Lung (tissue), 12 donors: ENCODE data around the gene ANXA5. TPM values are rescaled to one million over a fixed set of nuclear protein-coding genes. Genes with fewer than 3 reads are reported as not detected.

ENCODE experiments used
- ATAC-seq: fragments of 200-7000 bp; cut with Tn5 transposase; one replicate; pipeline ENCODE4 v1.9.1; 2020; ENCODE audit warnings: moderate number of reproducible peaks; ENCODE audit not compliant: insufficient read depth, low FRiP score
- DNase-seq, 3 donors: peaks; one replicate each; pipeline ENCODE4 v3.0.0-alpha.2; 2013 to 2017
- H3K27ac ChIP-seq, 2 donors: one replicate each; pipeline ENCODE4 v1.5.1; 2013; ENCODE audit warnings: mild to moderate bottlenecking in 2 of 2, moderate library complexity in 2 of 2, control low read depth in 1 of 2, inconsistent platforms in 1 of 2, low read depth in 1 of 2, low read length in 1 of 2
- H3K27me3 ChIP-seq, 3 donors: one replicate each; pipeline ENCODE4 v1.5.1; 2013; ENCODE audit warnings: low read length in 2 of 3; ENCODE audit not compliant: control insufficient read depth in 3 of 3, insufficient read depth in 3 of 3
- H3K36me3 ChIP-seq, 4 donors: one replicate each; pipeline ENCODE4 v1.5.1; 2013; ENCODE audit warnings: low read length in 4 of 4, mild to moderate bottlenecking in 1 of 4, moderate library complexity in 1 of 4; ENCODE audit not compliant: control insufficient read depth in 4 of 4, insufficient read depth in 4 of 4
- H3K4me1 ChIP-seq, 5 donors: one replicate each; pipeline ENCODE4 v1.5.1; 2013; ENCODE audit warnings: low read length in 5 of 5, mild to moderate bottlenecking in 2 of 5, moderate library complexity in 1 of 5; ENCODE audit not compliant: control insufficient read depth in 5 of 5, insufficient read depth in 5 of 5
- H3K4me3 ChIP-seq: one replicate; pipeline ENCODE4 v1.5.1; 2013; ENCODE audit warnings: mild to moderate bottlenecking, control low read depth, moderate library complexity
- H3K9ac ChIP-seq, 2 donors: one replicate each; pipeline ENCODE4 v1.5.1; 2013; ENCODE audit warnings: low read length in 2 of 2, control low read depth in 1 of 2; ENCODE audit not compliant: insufficient read depth in 1 of 2
- H3K9me3 ChIP-seq, 4 donors: one replicate each; pipeline ENCODE4 v1.5.1; 2013; ENCODE audit warnings: low read length in 3 of 4, mild to moderate bottlenecking in 1 of 4, moderate library complexity in 1 of 4; ENCODE audit not compliant: control insufficient read depth in 4 of 4, insufficient read depth in 3 of 4
- CTCF ChIP-seq: IDR thresholded peaks from 2 replicates; pipeline ENCODE4 v1.5.1; 2012; ENCODE audit warnings: mild to moderate bottlenecking; ENCODE audit errors: control extremely low read depth, extremely low read depth
- WGBS, 2 donors: extraction: QIAGEN DNeasy Blood & Tissue Kit; methylation state at CpG; one replicate each; pipeline ENCODE4 v1.1.7; 2013; 5-methylcytosine and 5-hydroxymethylcytosine counted together
- polyA plus RNA-seq, 2 donors: library from polyadenylated mRNA; stranded (reverse); fragments of 200-250 nt; gene quantifications; one replicate each; pipeline ENCODE4 v1.2.1, GENCODE V29; 2013
- total RNA-seq, 2 donors: library from RNA; depleted of rRNA in 1 of 2; stranded (reverse); fragments of >200 nt in 1 of 2; gene quantifications; one replicate each; pipeline ENCODE4 v1.2.1, GENCODE V29; 2014 to 2021
- donor health status: control.
- donor health status: control.
- donor health status: Bipolar disorder and iron deficiency.
- donor health status: healthy.
- donor health status: DM: yes; HTN: yes; CAD: no.

ANXA5 gene
- total and polyA plus RNA-seq, 4 donors = 250 to 479 (median 423) TPM

GRCh38 chr4:121668368-121669162 is 28.2 kb downstream of the ANXA5 start:
- no peak overlapping the region for H3K9ac ChIP-seq
- 89 to 96% methylated on average over 4 of the region's 4 CpGs for WGBS, 2 donors
- H3K27me3 ChIP-seq = no peaks in the 10 kb centered on the region
- H3K4me3 ChIP-seq = no peak overlapping the region
- no peaks in the 10 kb centered on the region for H3K9me3 ChIP-seq
- H3K36me3 ChIP-seq = peaks cover 17 to 43% (median 30%) of the 10 kb centered on the region in 4 donors
- peaks cover 0 to 1% (median 0%) of the 10 kb centered on the region in 5 donors for H3K4me1 ChIP-seq
- ATAC-seq (peak; percentile 43), DNase-seq (no peak)
- H3K27ac ChIP-seq = peak overlapping the region in 1 of 2 donors; percentile 9
- TF ChIP-seq CTCF = no peak

DNA sequence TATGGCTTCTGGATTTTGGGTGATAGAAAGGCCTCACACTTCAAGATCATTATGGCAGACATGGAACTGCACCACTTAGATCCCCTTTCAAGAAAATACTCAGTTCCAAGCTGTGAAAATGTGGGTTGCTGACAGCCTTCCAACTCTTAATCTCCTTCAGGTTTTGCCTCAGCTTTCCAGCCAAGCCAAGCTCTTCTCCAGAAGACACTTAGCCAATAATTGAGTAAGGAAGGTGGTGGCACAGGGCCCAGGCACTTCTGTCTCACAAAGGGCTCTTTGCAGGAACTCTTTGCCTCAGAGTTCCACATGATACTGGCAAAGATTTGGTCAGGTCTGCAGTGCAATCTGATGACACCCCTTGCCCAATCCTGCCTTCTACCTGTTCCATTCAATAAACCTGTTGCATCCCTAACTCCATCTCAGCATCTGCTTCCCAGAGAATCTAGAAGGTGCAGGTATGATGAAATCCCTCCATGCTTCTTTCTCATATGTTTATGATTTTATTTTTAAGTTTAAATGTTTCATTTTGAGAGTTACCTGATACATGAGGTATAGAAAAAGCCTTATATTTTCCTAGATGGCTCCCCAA is 30.6 kb downstream of the ANXA5 start:
- Histone ChIP-seq H3K4me1 (peaks cover 0 to 1% (median 0%) of the 10 kb centered on the region in 5 donors), H3K36me3 (peaks cover 12 to 35% (median 15%) of the 10 kb centered on the region in 4 donors), H3K27me3 (no peaks in the 10 kb centered on the region), H3K9me3 (no peaks in the 10 kb centered on the region), H3K27ac (peak overlapping the region in 1 of 2 donors; percentile 14), H3K4me3 (no peak overlapping the region), H3K9ac (no peak overlapping the region)
- no peak for TF ChIP-seq CTCF
- ATAC-seq (no peak), DNase-seq (no peak)

GRCh38 chr4:121665371-121665770 is 31.4 kb downstream of the ANXA5 start:
- no peak for TF ChIP-seq CTCF
- no peak overlapping the region for H3K9ac ChIP-seq
- DNase-seq = no peak
- H3K36me3 ChIP-seq = peaks cover 10 to 30% (median 15%) of the 10 kb centered on the region in 4 donors
- peaks cover 0 to 1% (median 0%) of the 10 kb centered on the region in 5 donors for H3K4me1 ChIP-seq
- H3K27me3 ChIP-seq = no peaks in the 10 kb centered on the region
- H3K4me3 ChIP-seq = no peak overlapping the region
- WGBS, 2 donors = 55 to 56% methylated on average over 3 of the region's 3 CpGs
- no peak overlapping the region for H3K27ac ChIP-seq
- H3K9me3 ChIP-seq = no peaks in the 10 kb centered on the region
- ATAC-seq = no peak
